ENCODE measurements around the gene ABHD18.
"Not testable (repeated sequence)": the region's sequence is repeated elsewhere in the genome, so short reads cannot be mapped to it uniquely, and the experiment has no call there.

The ABHD18 gene

DNA sequence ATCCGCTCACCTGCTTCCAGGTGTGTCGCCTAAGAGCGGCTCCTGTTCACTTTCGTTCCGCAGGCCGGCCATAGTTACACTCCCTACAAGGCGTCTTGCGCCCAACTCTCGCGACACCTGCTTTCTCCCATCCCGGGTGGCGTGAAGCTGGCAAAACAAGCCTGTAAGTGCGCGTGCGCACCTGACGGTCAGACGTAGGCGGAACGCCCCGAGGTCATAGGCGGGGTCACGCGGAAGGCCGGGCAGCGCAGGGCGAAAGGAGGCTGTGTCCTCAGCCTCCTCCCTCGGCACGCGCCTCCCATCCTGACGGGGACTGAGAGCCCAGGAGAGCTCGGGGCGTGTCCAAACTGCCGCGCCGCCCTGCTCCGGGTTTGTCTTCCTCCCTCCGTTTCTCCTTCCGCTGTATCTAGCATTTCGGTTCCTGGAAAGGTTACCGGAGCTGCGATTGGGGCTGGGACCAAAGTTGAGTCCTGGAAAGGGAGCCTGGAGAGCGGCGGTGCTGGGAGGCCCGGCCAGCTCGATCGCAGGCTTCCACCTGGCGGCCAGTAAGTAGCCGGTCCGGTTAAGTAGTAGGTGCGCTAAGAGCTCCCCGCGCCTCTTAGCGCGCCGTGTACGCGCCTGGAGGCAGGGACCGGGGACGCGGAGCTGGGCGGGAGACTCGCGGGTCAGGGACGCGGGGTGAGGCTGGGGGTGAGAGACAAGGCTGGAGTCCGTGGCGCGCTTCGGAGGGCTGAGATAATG lies at the start of gene ABHD18, which contains the start of gene MFSD8:
TSS of gene ABHD18 (plus strand) at position 345 of the 741 bp plus-strand sequence. CDS start 17,550 bp downstream, outside the sequence.
TSS of gene MFSD8 (minus strand) at position 112 of the 741 bp plus-strand sequence. CDS start at position 72, 40 bp downstream.
- DNase-seq: peak; percentile 97

DNA sequence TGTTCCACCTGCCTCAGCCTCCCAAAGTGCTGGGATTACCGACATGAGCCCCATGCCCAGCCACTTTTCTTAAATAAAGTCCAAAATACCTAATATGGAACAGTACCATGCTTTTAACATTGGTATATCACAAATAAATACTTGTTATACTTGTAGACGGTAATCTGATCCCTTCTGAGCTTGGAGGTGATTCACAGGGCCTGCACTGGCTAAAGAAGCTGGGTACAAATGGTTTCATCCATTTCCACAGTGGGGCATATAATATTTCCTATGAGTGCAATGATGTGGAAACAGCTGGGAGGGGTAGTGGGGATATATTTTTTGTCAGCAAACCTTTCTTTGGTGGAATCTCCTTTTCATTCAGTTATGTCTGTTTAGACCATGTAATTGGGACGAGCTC lies 48.7 kb upstream of the ABHD18 start:
- no peak for DNase-seq

DNA sequence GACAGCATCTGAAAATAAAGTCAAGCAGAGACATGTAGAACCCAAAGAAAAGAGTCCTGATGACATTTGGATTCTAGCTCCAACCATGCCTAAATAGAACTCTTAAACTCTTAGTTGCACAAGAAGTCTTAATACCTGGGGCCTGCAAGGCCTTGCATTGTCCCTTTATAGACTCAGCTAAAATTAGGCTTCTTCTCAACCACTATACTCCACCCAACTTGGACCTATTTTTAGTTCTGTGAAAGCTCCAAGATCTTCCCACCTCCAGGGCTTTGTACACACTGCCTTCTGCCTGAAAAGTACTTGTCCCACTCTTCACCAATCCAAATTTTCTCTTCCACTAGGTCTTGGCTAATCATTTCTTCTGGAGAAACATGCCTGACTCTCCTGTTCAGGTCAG lies 48.1 kb upstream of the ABHD18 start:
- DNase-seq: no peak

DNA sequence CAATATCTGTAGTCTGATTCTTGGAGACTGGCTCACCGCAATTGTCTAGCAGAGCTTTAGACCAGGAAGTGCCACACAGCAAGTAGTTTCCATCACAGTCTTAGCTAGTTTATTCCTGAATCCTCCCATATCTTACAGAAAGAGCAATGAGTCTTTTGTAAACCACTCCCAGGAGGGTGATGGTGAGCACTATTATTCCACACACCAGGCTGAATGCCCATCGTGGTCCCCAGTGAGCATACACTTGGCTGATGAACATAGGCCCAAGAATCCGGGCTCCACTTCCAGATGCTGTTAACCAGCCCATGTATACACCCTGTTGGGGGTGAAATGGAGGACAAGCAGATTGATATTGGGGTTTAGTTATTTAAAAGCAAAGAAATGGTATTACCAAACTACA lies 44.7 kb upstream of the ABHD18 start:
- DNase-seq: no peak

DNA sequence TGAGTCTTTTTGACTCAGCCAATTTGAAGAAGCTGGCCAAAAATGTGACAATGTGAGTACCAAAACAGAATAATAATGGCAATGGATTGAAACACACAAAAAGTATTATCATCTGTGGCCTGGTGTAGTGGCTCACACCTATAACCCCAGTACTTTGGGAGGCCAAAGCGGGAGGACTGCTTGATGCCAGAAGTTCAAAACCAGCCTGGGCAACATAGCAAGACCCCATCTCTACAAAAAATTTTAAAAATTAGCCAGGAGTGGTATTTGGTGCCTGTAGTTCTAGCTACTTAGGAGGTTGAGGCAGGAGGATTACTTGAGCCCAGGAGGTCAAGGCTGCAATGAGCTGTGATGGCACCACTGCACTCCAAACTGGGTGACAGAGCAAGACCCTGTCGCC lies 43.0 kb upstream of the ABHD18 start:
- no peak for DNase-seq

DNA sequence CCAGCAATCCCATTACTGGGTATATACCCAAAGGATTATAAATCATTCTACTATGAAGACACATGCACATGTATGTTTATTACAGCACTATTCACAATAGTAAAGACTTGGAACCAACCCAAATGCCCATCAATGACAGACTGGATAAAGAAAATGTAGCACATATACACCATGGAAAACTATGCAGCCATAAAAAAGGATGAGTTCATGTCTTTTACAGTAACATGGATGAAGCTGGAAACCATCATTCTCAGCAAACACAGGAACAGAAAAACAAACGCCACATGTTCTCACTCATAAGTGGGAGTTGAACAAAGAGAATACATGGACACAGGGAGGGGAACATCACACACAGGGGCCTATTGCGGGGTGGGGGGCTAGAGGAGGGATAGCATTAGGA lies 39.5 kb upstream of the ABHD18 start:
- not testable (repeated sequence) for DNase-seq

DNA sequence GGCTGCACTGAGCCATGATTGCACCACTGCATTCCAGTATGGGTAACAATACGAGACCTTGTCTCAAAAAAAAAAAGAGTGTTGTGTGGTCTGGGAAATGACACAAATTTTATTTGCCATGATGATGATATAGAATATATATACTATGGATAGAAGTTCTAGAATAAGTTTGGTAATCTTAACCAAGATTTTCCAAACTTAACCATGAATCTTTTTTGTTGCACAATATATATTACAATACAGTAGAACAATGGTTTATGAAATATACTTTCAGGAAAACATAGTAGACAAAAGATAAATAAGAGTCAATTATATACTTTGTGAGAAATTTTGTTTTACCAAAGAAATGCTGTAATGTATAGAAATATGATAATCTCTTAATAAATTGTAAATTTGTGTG lies 35.0 kb upstream of the ABHD18 start:
- DNase-seq: no peak

DNA sequence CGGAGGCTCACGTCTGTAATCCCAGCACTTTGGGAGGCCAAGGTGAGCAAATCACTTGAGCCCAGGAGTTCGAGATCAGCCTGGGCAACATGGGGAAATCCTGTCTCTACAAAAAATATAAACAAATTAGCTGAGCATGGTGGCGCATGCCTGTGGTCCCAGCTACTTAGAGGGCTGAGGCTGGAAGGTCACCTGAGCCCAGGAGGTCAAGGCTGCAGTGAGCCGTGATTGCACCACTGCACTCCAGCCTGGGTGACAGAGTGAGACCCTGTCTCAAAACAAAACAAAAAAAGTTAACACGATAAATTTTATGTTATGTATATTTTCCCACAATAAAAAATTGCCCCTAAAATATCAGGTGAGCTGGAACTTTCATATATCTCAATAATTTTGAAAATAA lies 33.4 kb upstream of the ABHD18 start:
- not testable (repeated sequence) for DNase-seq

DNA sequence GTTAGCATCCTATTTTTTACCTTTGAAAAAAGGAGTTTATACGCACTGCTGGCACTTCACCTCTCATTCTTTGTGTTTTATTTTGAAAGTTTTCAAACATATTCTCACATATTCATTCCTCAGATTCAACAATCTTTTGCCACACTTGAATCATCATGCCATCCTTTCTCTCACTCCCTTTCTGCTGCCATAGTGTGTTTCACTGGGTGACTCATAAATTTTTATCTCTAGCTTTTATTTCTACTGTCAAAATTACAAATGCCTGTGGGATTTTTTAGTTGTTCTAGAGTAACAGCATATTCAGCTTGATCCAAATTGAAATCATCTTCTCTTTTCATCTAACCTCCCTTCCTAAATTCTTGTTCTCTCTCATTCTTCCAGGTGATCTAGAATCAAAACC lies 28.2 kb upstream of the ABHD18 start:
- no peak for DNase-seq

DNA sequence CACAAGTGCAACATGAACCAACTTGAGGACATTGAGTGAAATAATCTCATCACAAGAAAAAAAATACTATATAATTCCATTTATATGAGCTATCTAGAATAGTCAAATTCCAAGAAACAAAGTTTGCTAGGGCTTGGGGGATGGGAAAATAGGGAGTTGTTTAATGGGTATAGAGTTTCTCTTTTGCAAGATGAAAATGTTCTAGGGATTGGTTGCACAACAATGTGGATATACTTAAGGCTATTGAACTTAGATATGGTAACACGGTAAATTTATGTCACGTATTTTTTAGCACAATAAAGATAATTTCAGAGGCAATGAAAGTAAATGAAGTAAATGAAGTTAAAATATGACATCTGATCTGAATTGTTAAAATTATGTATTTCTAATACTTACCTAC lies 8.1 kb upstream of the ABHD18 start:
- no peak for DNase-seq

DNA sequence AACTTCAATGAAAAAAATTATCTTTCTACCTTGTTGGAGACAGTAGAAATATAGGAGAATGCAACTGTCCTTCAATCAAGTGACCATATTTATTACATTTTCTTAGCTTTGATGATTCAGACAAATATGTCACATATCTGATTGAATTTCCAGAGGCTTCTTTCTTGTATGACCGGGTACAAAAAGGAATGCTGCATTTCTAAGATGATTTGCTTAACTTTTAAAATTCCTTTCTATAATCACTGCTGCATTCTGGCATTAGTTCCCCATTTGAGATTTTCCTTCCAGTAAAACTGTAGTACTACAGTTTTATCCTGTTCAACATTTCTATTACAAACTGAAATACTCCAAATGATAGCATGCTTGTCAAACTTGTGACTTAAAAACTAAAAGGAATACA lies 5.4 kb upstream of the ABHD18 start:
- no peak for DNase-seq

DNA sequence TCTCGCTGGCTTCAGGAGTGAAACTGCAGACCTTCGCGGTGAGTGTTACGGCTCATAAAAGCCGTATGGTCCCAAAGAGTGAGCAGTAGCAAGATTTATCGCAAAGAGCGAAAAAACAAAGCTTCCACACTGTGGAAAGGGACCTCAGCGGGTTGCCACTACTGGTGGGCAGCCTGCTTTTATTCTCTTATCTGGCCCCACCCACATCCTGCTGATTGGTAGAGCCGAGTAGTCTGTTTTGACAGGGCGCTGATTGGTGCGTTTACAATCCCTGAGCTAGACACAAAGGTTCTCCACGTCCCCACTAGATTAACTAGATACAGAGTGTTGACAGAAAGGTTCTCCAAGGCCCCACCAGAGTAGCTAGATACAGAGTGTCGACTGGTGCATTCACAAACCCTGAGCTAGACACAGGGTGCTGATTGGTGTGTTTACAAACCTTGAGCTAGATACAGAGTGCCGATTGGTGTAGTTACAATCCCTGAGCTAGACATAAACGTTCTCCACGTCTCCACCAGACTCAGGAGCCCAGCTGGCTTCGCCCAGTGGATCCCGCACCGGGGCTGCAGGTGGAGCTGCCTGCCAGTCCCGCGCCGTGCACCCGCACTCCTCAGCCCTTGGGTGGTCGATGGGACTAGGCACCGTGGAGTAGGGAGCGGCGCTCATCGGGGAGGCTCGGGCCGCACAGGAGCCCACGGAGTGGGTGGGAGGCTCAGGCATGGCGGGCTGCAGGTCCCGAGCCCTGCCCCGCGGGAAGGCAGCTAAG lies 1.4 kb upstream of the ABHD18 start:
- not testable (repeated sequence) for DNase-seq

DNA sequence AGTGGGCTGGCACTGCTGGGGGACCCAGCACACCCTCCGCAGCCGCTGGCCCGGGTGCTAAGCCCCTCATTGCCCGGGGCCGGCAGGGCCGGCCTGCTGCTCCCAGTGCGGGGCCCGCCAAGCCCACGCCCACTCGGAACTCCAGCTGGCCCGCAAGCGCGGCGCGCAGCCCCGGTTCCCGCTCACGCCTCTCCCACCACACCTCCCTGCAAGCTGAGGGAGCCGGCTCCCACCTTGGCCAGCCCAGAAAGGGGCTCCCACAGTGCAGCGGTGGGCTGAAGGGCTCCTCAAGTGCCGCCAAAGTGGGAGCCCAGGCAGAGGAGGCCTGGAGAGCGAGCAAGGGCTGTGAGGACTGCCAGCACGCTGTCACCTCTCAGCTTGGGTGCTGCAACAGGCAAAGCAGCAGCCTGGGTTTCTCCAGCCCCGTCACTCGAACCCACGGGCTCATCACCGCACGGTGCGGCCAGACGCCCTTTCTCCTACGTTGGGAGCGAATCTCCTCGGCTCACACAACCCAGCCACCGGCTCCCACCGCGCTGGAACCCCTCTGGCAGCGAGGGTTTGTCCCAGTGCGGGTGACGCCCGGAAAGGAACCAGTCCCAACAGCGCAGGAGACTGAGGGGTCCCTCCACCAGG lies 662 bp upstream of the ABHD18 start:
- not testable (repeated sequence) for DNase-seq

DNA sequence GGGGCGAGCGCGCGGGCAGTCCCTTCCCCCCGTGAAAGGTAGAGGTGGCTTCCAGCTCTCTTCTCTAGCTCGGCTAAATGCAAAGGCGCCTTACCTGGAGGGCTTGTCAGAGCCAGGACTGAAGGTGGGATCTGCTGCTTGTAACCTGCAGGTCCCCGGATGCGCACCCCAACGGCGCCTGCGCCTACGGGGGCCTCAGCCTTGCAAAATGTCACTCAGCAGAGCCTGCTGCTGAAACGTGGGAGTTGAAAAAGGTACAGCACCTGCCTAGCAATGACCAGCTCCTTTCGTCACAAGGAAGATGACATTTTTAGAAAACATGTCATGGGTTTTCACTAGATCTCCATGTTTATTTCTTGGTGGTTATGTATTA lies 583 bp downstream of the ABHD18 start:
- DNase-seq: peak; percentile 73

DNA sequence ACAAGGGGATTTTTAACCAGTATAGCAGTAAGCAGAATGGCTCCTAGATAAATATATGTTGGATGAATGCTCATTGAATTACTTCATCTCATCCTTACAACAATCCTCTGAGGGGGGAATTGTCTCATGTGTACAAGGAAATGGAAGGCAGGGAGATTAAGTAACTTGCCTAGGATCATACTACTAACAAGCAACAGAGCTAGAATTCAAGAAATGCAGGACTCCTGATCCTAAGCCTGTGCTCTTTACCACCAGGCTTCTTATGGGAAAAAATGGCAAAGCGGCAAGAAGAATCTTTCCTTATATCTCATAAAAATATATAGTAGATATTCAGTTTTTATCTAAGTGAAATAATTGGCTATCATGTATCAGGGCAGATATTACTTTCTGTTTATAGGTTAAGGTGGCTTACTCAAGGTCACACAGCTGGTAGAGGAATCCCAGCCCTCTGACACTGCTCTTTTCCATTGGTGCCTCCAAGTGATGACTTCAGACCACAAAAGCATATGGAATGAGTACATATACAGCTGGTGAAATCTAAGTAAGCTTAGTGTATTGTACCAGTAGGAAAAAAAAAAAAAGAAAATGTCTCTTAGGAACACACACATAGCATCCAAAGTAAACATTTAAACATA lies 2.1 kb downstream of the ABHD18 start:
- no peak for DNase-seq

DNA sequence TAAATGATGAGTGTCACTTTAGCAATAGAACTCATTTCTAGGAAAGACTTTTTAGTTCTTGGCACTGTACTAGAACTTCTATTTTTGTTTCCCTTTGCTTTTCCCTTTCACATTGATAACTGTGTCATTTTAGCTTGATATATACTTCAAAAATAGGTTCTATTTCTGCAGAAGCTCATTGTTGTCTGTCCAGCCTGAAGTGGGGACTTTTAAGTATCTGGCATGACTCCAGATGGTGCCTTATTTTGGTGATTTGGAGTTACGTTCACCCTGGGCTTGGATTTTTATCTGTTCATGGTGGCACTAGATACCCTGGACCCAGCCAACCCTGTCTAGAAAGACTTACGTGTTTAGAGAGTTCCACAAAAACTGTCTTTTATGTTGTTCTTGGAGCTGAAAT lies 3.4 kb downstream of the ABHD18 start:
- DNase-seq: no peak

DNA sequence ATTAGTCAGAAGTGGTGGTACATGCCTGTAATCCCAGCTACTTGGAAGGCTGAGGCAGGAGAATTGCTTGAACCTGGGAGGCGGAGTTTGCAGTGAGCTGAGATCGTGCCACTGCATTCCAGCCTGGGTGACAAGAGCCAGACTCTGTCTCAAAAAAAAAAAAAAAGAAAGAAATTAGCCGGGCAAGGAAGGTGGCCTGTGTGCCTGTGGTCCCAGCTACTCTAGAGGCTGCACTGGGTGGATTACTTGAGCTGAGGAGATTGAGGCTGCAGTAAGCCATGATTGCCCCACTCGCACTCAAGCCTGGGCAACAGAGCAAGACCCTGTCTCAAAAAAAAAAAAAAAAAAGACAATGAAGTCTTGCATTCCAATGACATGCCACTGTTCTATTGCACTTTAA lies 5.7 kb downstream of the ABHD18 start:
- DNase-seq: not testable (repeated sequence)

DNA sequence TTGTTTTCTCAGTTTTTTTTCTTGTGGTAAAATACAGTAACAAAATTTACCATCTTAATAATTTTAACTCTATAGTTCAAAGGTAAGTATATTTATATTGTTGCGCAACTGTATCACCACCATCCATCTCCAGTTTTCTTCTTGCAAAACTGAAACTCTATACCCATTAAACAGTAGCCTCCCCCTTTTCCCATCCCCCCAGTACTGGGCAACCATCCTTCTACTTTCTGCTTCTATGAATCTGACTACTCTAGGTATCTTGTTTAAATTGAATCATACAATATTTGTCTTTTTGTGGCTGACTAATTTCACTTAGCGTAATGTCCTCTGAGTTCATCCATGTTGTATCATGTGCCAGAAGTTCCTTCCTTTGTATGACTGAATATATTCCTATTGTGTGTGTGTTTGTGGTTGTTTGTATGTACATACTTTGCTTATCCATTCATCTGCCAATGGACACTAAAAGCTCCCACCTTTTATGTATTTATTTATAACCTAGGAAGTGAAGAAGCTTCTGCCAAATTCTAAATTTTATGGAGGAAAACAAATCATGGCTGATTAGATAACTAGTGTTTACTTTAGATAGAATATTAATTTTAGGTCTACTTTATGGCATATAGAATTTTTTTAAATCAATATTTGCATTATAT lies 10.0 kb downstream of the ABHD18 start:
- DNase-seq: no peak

DNA sequence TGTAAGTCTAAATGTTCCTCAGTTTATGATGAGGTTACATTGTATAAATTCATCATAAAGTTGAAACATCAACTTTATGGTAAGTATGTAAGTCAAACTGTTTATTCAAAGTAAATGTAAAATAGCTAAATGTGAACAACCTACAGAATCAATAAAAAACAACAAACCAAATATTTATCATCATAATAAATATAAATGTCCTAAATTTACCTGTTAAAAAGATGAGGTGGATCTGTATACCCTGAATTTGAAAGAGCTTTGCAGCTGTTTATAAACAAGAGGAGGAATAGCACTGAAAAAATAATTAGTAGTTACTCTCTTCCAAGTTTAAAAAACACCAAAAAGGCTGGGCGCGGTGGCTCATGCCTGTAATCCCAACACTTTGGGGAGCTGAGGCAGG lies 13.7 kb downstream of the ABHD18 start:
- no peak for DNase-seq

DNA sequence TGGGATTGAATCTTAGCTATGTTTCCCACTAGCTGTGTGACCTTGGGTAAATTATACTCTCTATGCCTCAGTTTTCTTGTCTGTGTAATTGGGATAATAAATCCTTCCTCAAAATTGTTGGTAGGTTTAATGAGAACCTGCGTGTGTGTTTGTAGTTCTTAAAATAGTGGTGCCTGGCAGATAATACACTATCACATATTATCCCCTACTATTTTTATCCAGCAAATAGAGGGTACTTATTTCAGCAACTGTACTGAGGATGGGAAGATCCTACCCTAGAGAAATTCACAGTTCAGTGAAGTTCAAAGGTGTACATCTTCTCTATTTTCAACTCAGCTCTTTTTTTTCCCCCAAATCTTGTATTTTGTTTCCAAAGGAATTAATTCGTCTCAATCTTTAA lies 17.2 kb downstream of the ABHD18 start:
- DNase-seq: no peak

DNA sequence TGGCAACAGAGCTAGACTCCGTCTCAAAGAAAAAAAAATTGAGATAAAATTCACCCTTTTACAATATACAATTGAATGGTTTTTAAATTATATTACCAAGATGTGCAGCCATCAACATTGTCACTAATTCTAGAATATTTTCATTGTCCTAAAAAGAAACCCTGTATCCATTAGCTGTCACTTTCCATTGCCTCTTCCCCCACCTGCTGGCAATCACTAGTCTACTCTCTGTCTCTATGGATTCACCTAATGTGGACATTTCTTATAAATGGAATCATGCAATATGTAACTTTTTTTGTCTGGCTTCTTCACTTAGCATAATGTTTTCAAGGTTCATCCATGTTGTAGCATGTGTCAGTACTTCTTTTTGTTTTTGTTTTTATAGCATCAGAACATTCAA lies 20.8 kb downstream of the ABHD18 start:
- DNase-seq: no peak

DNA sequence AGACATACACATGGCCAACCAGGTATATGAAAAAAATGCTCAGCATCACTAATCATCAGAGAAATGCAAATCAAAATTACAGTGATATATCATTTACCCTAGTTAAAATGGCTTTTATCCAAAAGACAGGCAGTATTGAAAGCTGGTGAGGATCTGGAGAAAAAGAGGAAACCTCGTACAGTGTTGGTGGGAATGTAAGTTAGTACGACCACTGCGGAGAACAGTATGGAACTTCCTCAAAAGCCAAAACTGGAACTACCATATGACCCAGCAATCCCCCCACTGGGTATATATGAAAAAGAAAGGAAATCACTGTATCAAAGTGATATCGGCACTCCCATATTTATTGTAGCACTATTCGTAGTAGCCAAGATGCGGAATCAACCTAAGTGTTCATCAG lies 23.4 kb downstream of the ABHD18 start:
- no peak for DNase-seq

DNA sequence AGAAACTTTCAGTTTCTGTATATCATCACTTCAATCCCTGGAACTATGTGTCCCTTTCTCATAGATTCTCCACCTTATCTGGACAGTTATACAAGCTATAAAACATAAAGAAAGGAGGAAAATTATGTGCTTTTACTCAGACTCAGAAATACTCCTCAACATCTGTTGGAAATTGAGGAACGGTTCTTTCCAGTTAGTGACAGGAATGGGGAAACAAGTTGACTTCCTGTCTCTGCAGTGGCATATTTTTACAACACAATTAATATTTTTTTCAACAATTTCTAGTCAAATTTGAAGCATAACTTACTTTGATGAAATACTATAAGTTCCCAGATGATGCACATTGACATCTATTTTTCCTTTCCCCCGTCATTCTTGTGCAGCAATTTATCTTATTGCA lies 27.9 kb downstream of the ABHD18 start:
- DNase-seq: no peak

Data from NCI-H1436 (cell line).